GM12891 (cell line): ENCODE data around the gene HOXD11.

Experiments
- PAX5 ChIP-seq: IDR thresholded peaks from 2 replicates; pipeline ENCODE4 v1.6.1; 2011; ENCODE audit warnings: low read length, moderate library complexity, mild to moderate bottlenecking; ENCODE audit not compliant: insufficient read depth, severe bottlenecking
- POLR2A ChIP-seq: IDR thresholded peaks from 2 replicates; pipeline ENCODE4 v1.6.1; 2011; ENCODE audit warnings: low read depth, low read length, control low read depth
- POLR2AphosphoS5 ChIP-seq: IDR thresholded peaks from 2 replicates; pipeline ENCODE4 v1.6.1; 2011; ENCODE audit warnings: low read depth, low read length, control low read depth

GRCh38 chr2:176101216-176101830 is 5.8 kb upstream of the HOXD11 start:
- TF ChIP-seq PAX5 (no peak), POLR2AphosphoS5 (no peak), POLR2A (no peak)
